HTERT RPE-1 (cell line): Measurements from ENCODE around the gene MMP2.

Experiments used
- in situ Hi-C: fragments of 300-500 bp; cut with MboI; formaldehyde crosslinking; loops from 4 replicates; pipeline ENCODE4 v1.14.3; 2020; ENCODE audit warnings: low sequenced_read_pairs

Gene MMP2

DNA sequence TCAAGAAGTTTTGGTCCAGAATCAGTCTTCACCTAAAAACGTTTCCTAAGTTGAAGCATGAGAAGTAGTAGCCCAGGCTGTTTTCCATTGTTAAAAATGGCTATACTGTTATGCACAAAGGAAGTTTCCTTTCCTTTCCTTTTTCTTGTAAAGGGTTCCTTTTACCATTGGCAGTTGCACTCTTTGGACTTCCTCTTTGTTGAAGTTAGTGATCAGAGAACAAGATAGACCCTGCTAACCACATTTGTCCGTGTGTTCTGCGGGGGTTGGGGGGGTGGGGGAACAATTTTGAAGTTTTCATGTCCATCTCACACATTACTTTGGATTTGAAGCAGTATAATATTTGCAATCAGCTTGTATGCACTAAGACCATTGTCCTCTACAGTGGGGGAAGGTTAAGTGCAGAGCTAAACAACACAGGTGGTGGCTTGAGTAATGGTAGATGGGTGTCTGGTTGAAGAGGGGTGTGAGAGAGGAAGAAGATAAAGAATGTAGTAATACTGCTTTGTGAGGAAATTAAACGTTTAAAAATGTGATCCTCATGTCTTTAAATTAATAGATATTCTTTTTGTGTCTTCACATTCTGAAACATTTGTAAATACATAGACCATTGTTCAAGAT is 31.3 kb downstream of the MMP2 start:
- in situ Hi-C loops = no loop called here

GRCh38 chr16:55512941-55513340 is 33.9 kb downstream of the MMP2 start:
- in situ Hi-C loops = no loop called here

GRCh38 chr16:55513616-55514015 is 34.6 kb downstream of the MMP2 start:
- in situ Hi-C loops = no loop called here

DNA sequence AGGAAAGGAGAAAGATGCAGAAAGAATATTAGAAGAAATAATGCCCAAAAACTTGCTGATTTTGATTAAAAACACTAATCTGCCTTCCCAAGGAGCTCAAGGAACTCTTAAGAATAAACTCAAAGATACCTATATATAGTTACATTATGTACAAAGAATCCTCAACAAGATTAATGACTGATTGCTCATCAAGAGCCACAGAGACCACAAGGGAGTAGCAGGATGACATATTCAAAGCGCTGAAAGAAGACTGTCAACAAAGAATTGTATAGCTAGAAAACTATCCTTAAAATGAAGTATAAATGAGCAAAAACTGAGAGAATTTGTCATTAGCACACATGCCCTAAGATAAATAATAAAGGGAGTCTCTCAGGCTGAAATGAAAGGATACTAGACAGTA is 36.1 kb downstream of the MMP2 start:
- in situ Hi-C loops = no loop called here

DNA sequence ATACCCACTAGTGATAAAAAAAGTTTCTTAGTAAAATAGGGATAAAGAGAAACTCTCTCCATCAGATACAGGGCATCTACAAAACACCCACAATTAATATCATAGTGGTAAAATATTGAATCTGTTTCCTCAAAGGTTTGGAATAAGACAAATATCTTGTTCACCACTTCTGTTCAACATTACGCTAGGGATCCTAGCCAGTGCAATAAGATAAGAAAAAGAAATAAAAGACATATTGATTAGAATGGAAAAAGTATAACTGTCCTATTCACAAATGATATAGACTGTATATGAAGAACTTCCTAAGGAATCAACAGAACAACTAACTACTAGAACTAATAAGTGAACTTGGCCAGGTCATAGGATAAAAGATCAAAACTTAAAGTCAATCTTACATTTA is 42.8 kb downstream of the MMP2 start:
- in situ Hi-C loops = no loop called here

DNA sequence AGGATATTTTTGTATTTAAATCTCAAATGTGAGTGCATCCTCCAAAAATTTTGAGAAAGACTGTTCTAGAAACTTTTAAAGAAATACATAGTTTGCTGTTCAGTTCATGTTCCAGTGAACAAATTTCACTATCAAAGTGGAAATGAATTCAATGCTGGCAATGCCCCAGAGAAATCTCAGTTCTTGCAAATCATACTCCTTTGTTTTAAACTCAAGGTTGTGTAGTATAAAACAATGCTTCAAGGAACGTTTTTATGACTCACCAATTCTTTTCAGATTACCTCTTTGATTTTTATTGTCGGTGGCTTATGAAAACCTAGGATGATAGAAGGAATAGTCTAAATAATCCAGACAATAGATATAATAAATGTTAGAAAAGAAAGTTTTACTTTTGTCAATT is 47.4 kb downstream of the MMP2 start:
- in situ Hi-C loops = no loop called here

DNA sequence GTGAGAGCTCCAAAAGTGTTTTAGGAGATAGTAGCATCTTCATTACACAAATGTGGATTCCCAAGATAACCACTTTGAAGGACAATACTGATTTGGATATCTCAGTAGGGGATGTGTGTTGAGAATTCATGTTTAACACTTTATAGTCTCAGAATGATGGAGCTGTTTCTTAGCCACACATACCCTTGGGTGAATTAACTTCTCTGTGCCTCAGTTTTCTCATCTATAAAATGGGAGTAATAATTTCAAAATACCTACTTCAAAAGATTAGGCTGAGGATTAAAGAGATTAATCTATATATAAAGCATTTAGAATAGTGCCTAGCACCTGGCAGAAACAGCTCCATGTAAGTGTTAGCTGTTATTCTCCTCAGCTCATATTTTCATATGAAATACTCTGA is 48.9 kb downstream of the MMP2 start:
- in situ Hi-C loops = no loop called here

GRCh38 chr16:55529018-55529417 is 50.0 kb downstream of the MMP2 start:
- in situ Hi-C loops = no loop called here

DNA sequence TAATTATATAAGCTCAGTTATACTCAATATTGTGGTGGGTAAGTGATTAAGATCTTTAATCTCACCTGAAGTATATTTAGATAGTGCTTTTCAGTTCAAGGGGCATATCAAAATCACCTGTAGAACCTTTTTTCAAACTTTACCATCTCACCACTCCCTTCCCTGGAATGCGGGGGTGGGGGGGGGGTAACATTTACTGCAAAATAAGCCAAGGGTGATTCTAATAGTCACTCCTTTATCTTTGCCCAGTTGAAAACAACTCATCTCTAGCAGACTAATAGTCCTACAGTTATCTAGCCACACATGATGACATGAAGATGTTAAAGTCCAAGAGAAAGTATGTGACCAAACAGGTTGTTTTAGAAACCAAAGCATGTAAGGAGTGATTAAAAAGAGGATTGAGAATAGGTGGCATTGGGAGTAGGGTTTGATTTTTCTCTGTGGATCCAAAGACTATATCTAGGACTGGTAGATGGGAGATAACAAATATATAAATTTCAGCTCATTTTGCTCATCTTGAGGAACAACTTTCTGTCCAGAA is 51.4 kb downstream of the MMP2 start:
- in situ Hi-C loops = no loop called here

GRCh38 chr16:55532227-55532626 is 53.2 kb downstream of the MMP2 start:
- in situ Hi-C loops = no loop called here

DNA sequence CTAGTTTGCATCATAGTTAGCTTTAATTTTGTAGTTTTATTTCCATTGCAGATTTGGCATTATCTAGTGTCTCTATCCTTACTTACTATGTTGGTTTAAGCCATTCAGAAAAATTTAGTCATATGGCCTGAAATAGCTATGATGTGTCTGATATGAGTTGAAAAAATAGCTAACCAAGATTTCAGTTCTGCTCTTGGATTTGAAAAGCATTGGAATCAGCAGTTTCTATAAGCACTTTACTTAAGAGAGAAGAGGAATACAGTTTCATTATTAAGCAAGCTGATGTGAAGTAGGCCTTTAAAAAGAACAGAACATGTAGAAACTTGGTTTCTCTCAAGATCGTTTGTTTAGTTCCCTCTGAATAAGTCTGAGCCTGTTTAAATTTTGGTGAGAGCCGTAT is 55.8 kb downstream of the MMP2 start:
- in situ Hi-C loops = no loop called here

GRCh38 chr16:55539049-55539448 is 60.1 kb downstream of the MMP2 start:
- in situ Hi-C loops = no loop called here

DNA sequence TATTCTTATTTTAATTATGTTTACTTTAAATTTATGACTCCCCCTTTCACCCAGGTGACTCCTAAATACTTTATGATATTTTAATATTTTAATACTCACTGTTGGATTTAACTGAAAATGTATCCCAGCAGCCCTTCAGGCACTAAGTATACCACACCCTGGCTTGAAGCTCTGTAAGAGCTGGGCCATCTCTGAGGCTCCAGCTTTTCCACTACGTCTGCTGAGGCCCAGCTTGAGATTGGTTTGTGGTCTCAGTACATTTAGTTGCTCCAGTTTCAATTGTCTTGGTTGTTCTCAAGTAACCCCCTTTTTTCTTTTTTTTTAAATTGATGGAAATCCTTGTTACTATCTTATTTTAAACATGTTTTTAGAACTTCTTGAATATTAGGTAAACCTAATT is 60.5 kb downstream of the MMP2 start:
- in situ Hi-C loops = no loop called here

DNA sequence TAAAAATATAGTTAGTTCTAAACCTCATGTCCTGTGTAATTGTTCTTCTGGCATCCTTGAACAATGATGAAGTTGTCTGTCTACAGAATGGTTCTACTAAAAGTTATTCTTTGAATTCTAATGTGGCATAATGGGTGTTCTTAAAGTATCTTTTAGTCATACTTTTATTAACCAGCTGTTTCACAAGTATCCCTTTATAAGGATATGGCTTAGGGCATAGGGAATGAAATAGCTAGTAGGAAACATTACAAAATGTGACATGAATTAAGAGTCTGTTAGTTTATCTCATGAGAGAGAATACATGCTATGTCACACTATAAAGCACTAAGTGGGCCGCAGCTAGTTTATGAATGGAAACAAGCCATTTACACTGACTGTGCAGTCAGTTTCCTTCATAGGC is 61.2 kb downstream of the MMP2 start:
- in situ Hi-C loops = no loop called here

GRCh38 chr16:55542459-55543082 is 63.6 kb downstream of the MMP2 start:
- in situ Hi-C loops = no loop called here

DNA sequence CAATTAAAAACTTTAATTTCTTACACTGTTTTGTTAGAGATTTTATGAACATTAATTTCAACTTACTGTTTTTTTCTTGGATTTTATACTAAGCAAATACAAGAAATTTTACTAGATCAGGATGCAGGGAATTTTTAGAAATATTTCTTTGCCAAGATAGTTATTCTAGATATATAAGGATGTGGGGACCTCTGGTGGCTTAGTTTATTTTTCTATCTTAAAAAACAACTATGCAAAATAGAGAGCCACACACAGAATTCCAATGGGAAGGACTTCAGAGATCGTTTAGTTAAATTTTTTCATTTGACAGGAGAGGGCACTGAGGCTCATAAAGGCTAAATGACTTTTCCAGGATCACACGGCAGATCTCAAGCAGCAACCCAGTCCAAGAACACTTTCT is 64.5 kb downstream of the MMP2 start:
- in situ Hi-C loops = no loop called here

- in situ Hi-C loops = no loop called here
Observed at GRCh38 chr16:55552621-55553020, 73.6 kb downstream of the MMP2 start.

DNA sequence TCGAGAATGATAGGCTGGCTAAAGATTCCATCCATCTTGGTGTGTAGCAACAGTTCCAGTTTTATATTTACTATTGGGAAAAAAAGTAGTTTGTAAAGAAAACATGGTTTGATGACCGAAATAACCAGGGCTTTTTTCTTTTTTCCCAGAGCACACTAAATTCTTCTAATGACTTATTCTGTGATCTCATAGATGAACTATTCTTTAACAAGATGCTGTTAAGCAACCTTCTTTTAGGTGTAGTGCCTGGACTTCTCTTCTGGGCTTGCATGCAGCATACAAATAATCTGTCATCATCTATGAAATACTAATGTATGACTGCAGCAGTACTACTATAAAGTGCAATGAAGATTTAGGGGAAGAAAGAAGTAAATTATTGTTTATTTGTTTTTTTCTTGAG is 76.4 kb downstream of the MMP2 start:
- in situ Hi-C loops = no loop called here
